ENCODE results near the gene PRIMPOL.
A peak's percentile ranks its signal among the peaks of the same experiment; 100 is the strongest.
"Not testable (repeated sequence)": the region's sequence is repeated elsewhere in the genome, so short reads cannot be mapped to it uniquely, and the experiment has no call there.

Gene PRIMPOL

GRCh38 chr4:184715526-184715925 lies 66.0 kb downstream of the PRIMPOL start:
- no peak for DNase-seq (ENCODE audit: low read depth)

- DNase-seq (ENCODE audit: low read depth): no peak
Observed at GRCh38 chr4:184719407-184719806, 69.9 kb downstream of the PRIMPOL start.

GRCh38 chr4:184721254-184721653 lies 71.7 kb downstream of the PRIMPOL start:
- DNase-seq (ENCODE audit: low read depth): no peak

- no peak for DNase-seq (ENCODE audit: low read depth)
Observed at GRCh38 chr4:184722798-184723197, 73.3 kb downstream of the PRIMPOL start.

DNA sequence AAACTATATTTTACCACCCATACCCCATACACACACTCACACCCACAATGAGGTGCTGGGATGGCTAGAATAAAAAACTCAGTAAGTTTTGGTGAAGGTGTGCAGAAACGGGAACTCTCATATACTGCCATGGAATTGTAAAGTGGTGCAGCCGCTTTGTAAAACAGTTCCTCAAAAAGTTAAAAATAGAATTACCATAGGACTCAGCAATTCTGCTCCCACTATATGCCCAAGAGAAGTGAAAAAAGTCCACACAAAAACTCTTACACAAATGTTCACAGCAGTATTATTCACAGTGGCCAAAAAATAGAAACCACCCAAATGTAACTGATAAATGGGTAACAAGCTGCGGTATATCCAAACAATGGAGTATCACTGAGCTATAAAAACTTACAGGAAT lies 77.9 kb downstream of the PRIMPOL start:
- no peak for DNase-seq (ENCODE audit: low read depth)

GRCh38 chr4:184728858-184729257 lies 79.3 kb downstream of the PRIMPOL start:
- DNase-seq (ENCODE audit: low read depth): no peak

- DNase-seq (ENCODE audit: low read depth): no peak
Observed at GRCh38 chr4:184729946-184730345, 80.4 kb downstream of the PRIMPOL start.

- no peak for DNase-seq (ENCODE audit: low read depth)
Observed at GRCh38 chr4:184731056-184731455, 81.5 kb downstream of the PRIMPOL start.

DNA sequence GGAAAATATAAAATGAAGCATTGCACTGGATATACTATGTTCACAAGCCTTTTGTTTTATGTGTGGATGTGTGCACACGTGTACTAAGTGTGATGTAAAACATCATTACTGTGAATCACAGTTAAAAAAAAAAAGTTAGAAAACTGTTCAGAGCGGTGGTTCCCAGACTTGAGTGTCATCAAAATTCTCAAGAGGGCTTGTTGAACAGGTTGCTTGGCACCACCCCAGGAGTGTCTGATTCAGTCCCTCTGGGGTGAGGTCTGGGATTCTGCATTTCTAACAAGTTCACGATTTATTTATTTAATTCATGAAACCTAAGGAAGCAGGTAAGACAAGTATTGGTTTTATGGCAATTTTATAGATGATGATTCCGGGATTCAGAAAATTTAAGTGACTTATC lies 82.6 kb downstream of the PRIMPOL start:
- no peak for DNase-seq (ENCODE audit: low read depth)

DNA sequence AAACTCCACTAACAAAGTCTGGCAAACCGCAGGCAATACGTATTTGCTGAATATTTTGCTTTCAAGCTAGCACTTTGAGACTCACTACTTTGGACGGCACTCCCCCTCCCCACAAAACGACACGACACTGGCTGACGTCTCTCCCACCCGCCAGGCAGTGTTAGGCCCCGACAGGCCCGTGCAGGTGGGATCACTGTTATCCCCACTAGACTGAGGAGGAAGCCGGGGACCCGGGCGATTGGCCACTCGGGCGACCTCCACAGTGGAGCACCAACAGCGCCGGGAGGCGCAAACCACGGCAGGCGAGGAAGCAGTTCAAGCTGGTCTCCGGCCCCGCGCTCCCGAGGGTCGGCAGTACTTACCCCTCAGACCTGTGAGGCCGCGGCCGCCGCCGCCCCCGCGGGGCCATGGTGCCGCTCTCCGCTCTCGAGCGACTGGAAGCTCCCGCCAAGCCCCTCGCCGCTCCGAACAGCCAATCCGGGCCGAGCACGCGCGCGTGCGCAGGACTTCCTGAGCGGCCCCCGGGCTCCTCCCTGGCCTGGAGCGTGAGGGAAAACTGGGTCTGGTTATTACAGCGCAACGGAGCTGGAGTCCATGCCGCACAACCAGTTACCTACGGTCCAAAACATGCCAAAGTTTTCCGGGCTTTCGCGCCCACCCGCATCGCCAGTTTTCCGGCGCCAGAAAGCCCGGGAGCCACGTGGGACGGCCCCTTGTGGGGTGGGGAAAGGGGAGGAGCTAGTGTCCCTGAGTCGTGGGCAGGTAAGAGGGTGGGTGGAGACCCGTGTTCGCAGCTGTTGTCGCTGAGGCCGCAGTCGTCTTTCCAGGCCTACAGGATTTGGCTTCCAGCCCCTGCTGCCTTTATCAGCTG lies 84.4 kb downstream of the PRIMPOL start, which contains the start of gene CENPU:
CENPU (minus strand) TSS at position 443 of the 871 bp plus-strand sequence; CDS start at position 409, 34 bp downstream.
- peak; percentile 89 for DNase-seq (ENCODE audit: low read depth)

- no peak for DNase-seq (ENCODE audit: low read depth)
Observed at GRCh38 chr4:184734758-184735157, 85.2 kb downstream of the PRIMPOL start.

- not testable (repeated sequence) for DNase-seq (ENCODE audit: low read depth)
Observed at GRCh38 chr4:184739575-184739974, 90.0 kb downstream of the PRIMPOL start.

GRCh38 chr4:184740980-184741391 lies 91.4 kb downstream of the PRIMPOL start:
- no peak for DNase-seq (ENCODE audit: low read depth)

GRCh38 chr4:184741651-184742050 lies 92.1 kb downstream of the PRIMPOL start:
- DNase-seq (ENCODE audit: low read depth): not testable (repeated sequence)

DNA sequence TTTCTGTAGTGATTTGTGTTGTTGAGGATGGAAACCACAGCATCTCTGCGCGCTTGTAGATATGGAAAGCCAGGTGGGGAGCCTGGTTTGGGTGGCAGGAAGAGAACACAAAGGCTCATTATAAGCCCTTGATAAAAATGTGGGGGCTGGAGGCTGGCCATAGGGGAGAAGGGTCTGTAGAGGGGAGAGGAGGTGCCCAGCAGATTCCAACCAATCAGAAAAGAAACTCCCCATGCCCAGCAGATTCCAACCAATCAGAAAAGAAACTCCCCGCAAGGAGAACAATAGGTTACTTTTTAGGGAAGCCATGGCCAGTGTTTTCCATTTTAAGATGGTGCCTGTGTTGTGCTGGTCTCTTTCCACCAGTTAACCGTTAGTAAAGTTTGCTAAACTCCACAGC lies 94.1 kb downstream of the PRIMPOL start:
- DNase-seq (ENCODE audit: low read depth): no peak

- no peak for DNase-seq (ENCODE audit: low read depth)
Observed at GRCh38 chr4:184744236-184744635, 94.7 kb downstream of the PRIMPOL start.
